Measurements from ENCODE around the gene MTA2. TPM values are rescaled to one million over a fixed set of nuclear protein-coding genes. Genes with fewer than 3 reads are reported as not detected.
"Not testable (repeated sequence)": the region's sequence is repeated elsewhere in the genome, so short reads cannot be mapped to it uniquely, and the experiment has no call there.

The MTA2 gene
- total RNA-seq (2014; rRNA removed; shearing (Covaris generic); ENCODE audit: low replicate concordance) = 84.9 and 117 TPM in 2 replicates

DNA sequence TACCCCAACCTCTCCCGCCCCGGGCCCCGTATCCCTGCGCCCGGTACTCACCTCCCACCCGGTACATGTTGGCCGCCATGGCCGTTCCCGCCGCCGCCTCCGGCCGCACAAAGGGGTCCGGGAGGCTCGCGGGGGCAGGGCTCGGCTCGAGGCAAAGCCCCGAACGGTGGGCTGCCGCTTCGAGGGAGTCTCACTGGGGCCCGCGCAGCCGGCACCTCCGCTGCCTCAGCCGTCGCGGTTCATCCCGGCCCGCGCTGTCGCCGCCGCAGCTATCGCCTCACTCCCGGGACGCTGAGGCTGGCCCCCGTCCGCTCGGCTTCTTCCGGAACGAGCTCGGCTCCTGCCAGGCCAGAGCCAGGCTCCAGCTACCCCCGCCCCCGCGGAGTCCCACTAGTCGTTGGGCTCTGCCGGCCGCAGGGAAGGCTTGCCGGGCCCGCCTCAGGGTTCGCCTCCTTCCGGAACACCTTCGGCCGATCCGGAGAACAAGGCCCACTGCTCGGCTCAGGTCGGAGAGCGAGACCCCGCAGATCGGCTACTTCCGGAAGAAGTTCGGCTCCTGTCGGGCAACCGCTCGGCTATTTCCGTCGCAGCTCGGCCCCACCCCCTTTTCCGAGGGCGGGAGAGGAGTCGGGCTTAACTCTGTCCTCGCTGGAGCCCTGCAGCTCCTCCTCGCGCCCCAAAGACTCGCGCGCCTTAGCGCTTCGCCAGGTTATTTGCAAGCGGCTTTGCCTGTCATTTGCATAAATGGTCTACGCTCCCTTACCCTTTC lies at the start of gene MTA2:
Gene MTA2 (minus strand): TSS at position 494 of the 769 bp plus-strand sequence. CDS start 415 bp downstream, at position 79.
- DNase-seq = peak; percentile 97
- H3K4me3 ChIP-seq = peak within 1 kb of the TSS; percentile 91
- H3K9me3 ChIP-seq = no peaks in the 10 kb centered on the region
- H3K27me3 ChIP-seq = no peaks in the 10 kb centered on the region
- H3K36me3 ChIP-seq = peaks cover 53% of the 10 kb centered on the region

- not testable (repeated sequence) for H3K27me3 ChIP-seq, DNase-seq, H3K4me3 ChIP-seq, H3K9me3 ChIP-seq
- H3K36me3 ChIP-seq = peaks cover 37% of the 10 kb centered on the region
Observed at GRCh38 chr11:62650283-62650682, 48.6 kb upstream of the MTA2 start.

- no peak for DNase-seq
- Histone ChIP-seq H3K36me3 (peaks cover 43% of the 10 kb centered on the region), H3K9me3 (no peaks in the 10 kb centered on the region), H3K4me3 (no peak overlapping the region), H3K27me3 (no peaks in the 10 kb centered on the region)
Observed at GRCh38 chr11:62649486-62649885, 47.8 kb upstream of the MTA2 start.

GRCh38 chr11:62648967-62649364 lies 47.3 kb upstream of the MTA2 start:
- Histone ChIP-seq H3K36me3 (peaks cover 49% of the 10 kb centered on the region), H3K4me3 (no peak overlapping the region), H3K9me3 (no peaks in the 10 kb centered on the region), H3K27me3 (no peaks in the 10 kb centered on the region)
- no peak for DNase-seq

- no peak for DNase-seq
- Histone ChIP-seq H3K36me3 (peaks cover 54% of the 10 kb centered on the region), H3K9me3 (no peaks in the 10 kb centered on the region), H3K4me3 (no peak overlapping the region), H3K27me3 (no peaks in the 10 kb centered on the region)
Observed at GRCh38 chr11:62648185-62648966, 46.7 kb upstream of the MTA2 start.

DNA sequence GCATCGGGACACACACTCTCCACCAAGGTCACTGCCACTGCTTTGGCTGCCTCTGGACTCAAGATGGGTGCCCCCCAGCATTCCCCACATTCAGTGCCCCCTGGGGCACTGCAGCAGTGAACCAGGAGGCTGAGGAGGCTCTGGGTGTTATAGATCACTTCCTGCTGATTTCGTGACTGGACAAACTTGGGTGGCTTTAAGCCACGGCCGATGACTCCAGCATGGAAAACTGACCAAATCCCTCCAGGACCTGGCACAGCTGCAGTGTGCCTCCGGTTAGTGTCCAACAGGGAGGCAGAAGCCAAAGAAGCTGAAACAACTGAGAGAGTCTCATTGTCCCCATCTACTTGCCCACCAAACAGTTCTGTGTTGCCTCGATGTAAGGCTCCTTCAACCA lies 45.9 kb upstream of the MTA2 start:
- Histone ChIP-seq H3K9me3 (no peaks in the 10 kb centered on the region), H3K4me3 (no peak overlapping the region), H3K27me3 (no peaks in the 10 kb centered on the region), H3K36me3 (peaks cover 62% of the 10 kb centered on the region)
- peak; percentile 70 for DNase-seq

GRCh38 chr11:62646825-62647608 lies 45.4 kb upstream of the MTA2 start:
- no peak for DNase-seq
- Histone ChIP-seq H3K36me3 (peaks cover 63% of the 10 kb centered on the region), H3K4me3 (no peak overlapping the region; the same call in 1 of the 2 replicates), H3K9me3 (no peaks in the 10 kb centered on the region), H3K27me3 (no peaks in the 10 kb centered on the region)

GRCh38 chr11:62645946-62646824 lies 44.5 kb upstream of the MTA2 start, which contains the start of gene GANAB:
Gene GANAB (minus strand): TSS chr11:62646613. CDS start chr11:62646599, 14 bp downstream.
- Histone ChIP-seq H3K4me3 (peak within 1 kb of the TSS; percentile 96), H3K9me3 (no peaks in the 10 kb centered on the region), H3K36me3 (peaks cover 61% of the 10 kb centered on the region), H3K27me3 (no peaks in the 10 kb centered on the region)
- DNase-seq = peak; percentile 99

GRCh38 chr11:62645671-62645945 lies 43.9 kb upstream of the MTA2 start:
- Histone ChIP-seq H3K27me3 (no peaks in the 10 kb centered on the region), H3K4me3 (peak overlapping the region; percentile 96), H3K9me3 (no peaks in the 10 kb centered on the region), H3K36me3 (peaks cover 61% of the 10 kb centered on the region)
- no peak for DNase-seq

- H3K4me3 ChIP-seq = no peak overlapping the region
- peaks cover 57% of the 10 kb centered on the region for H3K36me3 ChIP-seq
- H3K27me3 ChIP-seq = no peaks in the 10 kb centered on the region
- H3K9me3 ChIP-seq = no peaks in the 10 kb centered on the region
- no peak for DNase-seq
Observed at GRCh38 chr11:62644220-62644619, 42.6 kb upstream of the MTA2 start.

- Histone ChIP-seq H3K36me3 (peaks cover 87% of the 10 kb centered on the region), H3K27me3 (no peaks in the 10 kb centered on the region), H3K4me3 (no peak overlapping the region), H3K9me3 (no peaks in the 10 kb centered on the region)
- DNase-seq = no peak
Observed at GRCh38 chr11:62632492-62632891, 30.8 kb upstream of the MTA2 start.

GRCh38 chr11:62627713-62628112 lies 26.0 kb upstream of the MTA2 start:
- no peaks in the 10 kb centered on the region for H3K27me3 ChIP-seq
- no peak for DNase-seq
- peaks cover 66% of the 10 kb centered on the region for H3K36me3 ChIP-seq
- no peaks in the 10 kb centered on the region for H3K9me3 ChIP-seq
- no peak overlapping the region for H3K4me3 ChIP-seq

DNA sequence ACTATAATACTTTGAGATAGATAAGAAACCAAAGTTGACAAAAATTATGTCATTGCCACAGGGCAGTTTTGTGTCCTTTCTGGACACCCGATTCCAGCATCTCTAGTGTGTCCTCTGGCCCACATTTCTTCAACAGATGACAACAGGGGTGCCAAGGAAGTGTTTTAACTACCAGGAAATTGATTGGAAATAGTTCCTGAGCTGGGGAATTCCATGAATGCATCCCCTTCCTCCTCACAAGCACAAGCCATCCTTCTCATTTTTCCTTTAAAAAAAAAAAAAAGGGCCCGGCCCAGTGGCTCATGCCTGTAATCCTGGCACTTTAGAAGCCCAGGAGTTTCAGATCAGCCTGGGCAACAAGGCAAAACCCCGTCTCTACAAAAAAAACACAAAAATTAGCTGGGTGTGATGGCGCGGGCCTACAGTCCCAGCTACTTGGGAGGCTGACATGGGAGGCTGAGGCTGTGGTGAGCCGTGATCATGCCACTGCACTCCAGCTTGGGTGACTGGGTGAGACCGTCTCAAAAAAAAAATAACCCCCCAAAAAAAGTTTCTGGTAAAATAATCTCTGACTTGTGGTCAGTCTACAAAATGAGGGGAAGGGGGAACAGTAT lies 20.9 kb upstream of the MTA2 start:
- Histone ChIP-seq H3K36me3 (peaks cover 40% of the 10 kb centered on the region), H3K4me3 (peak overlapping the region; percentile 21), H3K27me3 (no peaks in the 10 kb centered on the region), H3K9me3 (no peaks in the 10 kb centered on the region)
- DNase-seq = no peak

DNA sequence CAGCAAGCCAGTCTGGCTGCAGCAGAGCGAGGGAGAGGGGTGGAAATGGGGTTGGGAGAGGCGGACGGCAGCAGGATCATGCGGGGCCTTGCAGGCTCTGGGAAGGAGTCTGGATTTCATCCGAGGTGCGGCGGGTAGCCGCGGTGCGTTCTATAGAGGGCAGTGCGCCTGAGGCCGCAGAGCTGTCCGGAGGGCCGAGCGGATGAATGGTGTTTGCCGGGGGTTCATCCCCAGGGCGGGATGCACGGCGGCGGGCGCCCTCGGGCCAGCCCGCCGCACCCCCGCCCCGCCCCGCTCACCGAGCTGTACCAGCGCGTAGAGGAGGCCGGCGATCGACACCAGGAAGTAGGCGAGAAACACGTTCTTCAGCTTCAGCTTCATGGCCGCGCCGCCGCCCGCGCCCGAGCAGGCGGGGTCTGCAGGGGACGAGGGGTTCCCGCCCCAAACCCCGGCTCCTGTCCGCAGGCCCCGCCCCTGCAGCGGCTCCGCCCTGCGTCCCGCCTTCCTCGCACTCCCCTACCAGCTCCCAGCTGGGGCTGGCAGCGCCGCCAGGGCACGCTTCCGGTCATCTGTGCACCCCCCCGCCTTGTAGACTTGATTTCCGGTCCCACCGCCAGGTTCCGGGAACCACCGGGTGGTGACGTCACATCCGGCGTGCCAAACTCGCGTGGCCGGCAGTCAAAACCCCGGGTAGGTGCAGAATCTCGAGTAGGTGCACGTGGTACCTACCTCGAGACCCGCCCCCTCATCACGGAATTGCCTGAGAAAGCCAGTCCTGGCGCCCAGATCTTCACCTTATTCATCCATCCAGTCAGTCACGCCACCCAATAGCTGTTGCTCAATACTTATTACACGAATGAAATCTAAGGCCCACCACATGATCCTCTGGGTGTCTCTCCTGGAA lies 20.2 kb upstream of the MTA2 start, which contains the start of gene B3GAT3:
Gene B3GAT3 (minus strand): TSS at position 420 of the 904 bp plus-strand sequence. CDS start 39 bp downstream, at position 381.
- DNase-seq = peak; percentile 99
- Histone ChIP-seq H3K27me3 (no peaks in the 10 kb centered on the region), H3K9me3 (no peaks in the 10 kb centered on the region), H3K4me3 (peak within 1 kb of the TSS; percentile 73), H3K36me3 (peaks cover 38% of the 10 kb centered on the region)
